Heart left ventricle (tissue), 16 donors: ENCODE data around the gene THADA. TPM values are rescaled to one million over a fixed set of nuclear protein-coding genes. Genes with fewer than 3 reads are reported as not detected.
A peak's percentile ranks its signal among the peaks of the same experiment; 100 is the strongest.

Source experiments
- ATAC-seq, 4 donors: fragments of 200-7000 bp; cut with Tn5 transposase; one replicate each; pipeline ENCODE4 v1.9.1; 2020 to 2022; ENCODE audit warnings: moderate library complexity in 4 of 4, mild to moderate bottlenecking in 3 of 4, moderate number of reproducible peaks in 1 of 4
- DNase-seq, 5 donors: peaks; one replicate each; pipeline ENCODE4 v3.0.0-alpha.2; 2020
- H3K27ac ChIP-seq, 12 donors: fragments of 200-600 bp; sonication (generic) in 4 of 12; one replicate each; pipeline versions ENCODE4 v1.5.0 to v1.8.0; 2016 to 2022; ENCODE audit warnings: mild to moderate bottlenecking in 2 of 12
- H3K27me3 ChIP-seq, 9 donors: fragments of 200-600 bp; sonication (generic) in 2 of 9; one replicate each; pipeline versions ENCODE4 v1.5.1 to v1.8.0; 2016 to 2022; ENCODE audit warnings: mild to moderate bottlenecking in 3 of 9
- H3K36me3 ChIP-seq, 9 donors: fragments of 200-600 bp; sonication (generic) in 2 of 9; one replicate each; pipeline versions ENCODE4 v1.5.0 to v1.8.0; 2018 to 2022; ENCODE audit warnings: mild to moderate bottlenecking in 2 of 9
- H3K4me1 ChIP-seq, 12 donors: fragments of 200-600 bp; sonication (generic) in 4 of 12; one replicate each; pipeline versions ENCODE4 v1.5.0 to v1.8.0; 2016 to 2022; ENCODE audit warnings: mild to moderate bottlenecking in 3 of 12
- H3K4me3 ChIP-seq, 12 donors: fragments of 200-600 bp; sonication (generic) in 4 of 12; one replicate each; pipeline versions ENCODE4 v1.5.0 to v1.8.0; 2017 to 2022; ENCODE audit warnings: mild to moderate bottlenecking in 9 of 12, moderate library complexity in 4 of 12
- H3K9me3 ChIP-seq, 12 donors: fragments of 200-600 bp; sonication (generic) in 4 of 12; one replicate each; pipeline versions ENCODE4 v1.5.0 to v1.8.0; 2016 to 2022; ENCODE audit warnings: mild to moderate bottlenecking in 1 of 12
- POLR2A ChIP-seq, 2 donors: fragments of 450-650 bp; IDR thresholded peaks; one replicate each; pipeline ENCODE4 v1.6.1; 2017; ENCODE audit warnings: antibody characterized with exemption in 2 of 2, mild to moderate bottlenecking in 2 of 2, moderate library complexity in 2 of 2
- WGBS, 4 donors: extraction: QIAGEN DNeasy Blood & Tissue Kit in 2 of 4; methylation state at CpG; one replicate each; pipeline versions ENCODE4 v1.1.5 to v1.1.7; 2013 to 2018; 5-methylcytosine and 5-hydroxymethylcytosine counted together
- intact Hi-C, 10 donors: fragments of 100-400 bp; cut with DNase I; formaldehyde crosslinking; loops; one replicate each; pipeline versions ENCODE4 v1.11.1 to v1.14.2; 2022
- polyA plus RNA-seq, 2 donors: library from polyadenylated mRNA; stranded (reverse); fragments of 200-250 nt; gene quantifications; one replicate each; pipeline ENCODE4 v1.2.3, GENCODE V29; 2013
- total RNA-seq, 9 donors: library from RNA; depleted of rRNA in 2 of 9; stranded (reverse); fragments of >200 nt in 2 of 9; fragmentation: NEBNext Ultra II Directional in 3 of 9; extraction: Animal tissue kit (Norgen Biotek cat#: 25700) in 3 of 9; gene quantifications; one replicate each; pipeline versions ENCODE4 v1.1.0 to v1.2.4, GENCODE V29; 2016 to 2023
- TF ChIP-seq, protein P1 (sequence below), 12 donors: fragments of 200-600 bp; sonication (generic) in 4 of 12; IDR thresholded peaks; one replicate each; pipeline versions ENCODE4 v1.5.0 to v1.8.0; 2018 to 2022; ENCODE audit warnings: antibody characterized with exemption in 12 of 12, mild to moderate bottlenecking in 5 of 12
- donor health status: ischemic (EF 13 %, LVEDD 7.1; RV severe dilation, severe dysfunction).
- donor health status: healthy with polysubstance abuse.
- donor health status: DM: no; HTN: yes; CAD: no.
- donor health status: DM: no; HTN: no; CAD: no.
- donor health status: ischemic (EF 25% LVEDD 6.9; RV normal size, moderate dysfunction).
- donor health status: ischemic (EF 25% LVEDD 5.7; RV mildly dilated, moderate dysfunction).
- donor health status: healthy.
- donor health status: DM: yes; HTN: yes; CAD: no.
- donor health status: ischemic (EF 35%, LVEDD 5.7; RV mildly dilated, moderate dysfunction).
- donor health status: nonischemic (EF 11% LVEDD 7.7; RV severe dilation, severe dysfunction).
- donor health status: DM: yes; HTN: yes; CAD: no.
- donor health status: PGD.
- donor health status: ischemic (EF 29% LVEDD 5.4; RV normal size, mild dysfunction).
- donor health status: nonischemic (EF 23%, LVEDD 6.1; RV moderate dilation, normal function).

Gene THADA
- total and polyA plus RNA-seq, 11 donors: 6.8 to 21.4 (median 13.0) TPM

DNA sequence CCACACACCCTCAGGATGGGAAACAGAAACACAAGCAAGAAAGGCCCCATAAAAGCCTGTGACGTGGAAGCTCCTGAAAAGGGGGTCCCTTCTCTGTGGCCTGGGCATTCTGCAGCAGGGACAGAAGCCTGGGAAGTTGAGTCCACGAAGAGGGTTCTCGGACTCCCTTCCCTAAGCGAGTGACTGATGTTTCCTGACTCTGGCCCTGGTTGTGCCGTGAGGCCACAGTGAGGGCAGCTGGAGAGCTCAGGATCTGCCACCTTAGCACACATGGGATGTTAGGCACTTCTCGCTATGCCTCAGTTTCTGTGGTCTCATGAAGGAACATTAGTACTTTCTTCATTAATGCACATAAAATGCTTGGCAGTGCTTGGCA, 282.2 kb downstream of the THADA start:
- DNase-seq (no peak), ATAC-seq (peak in 3 of 4 donors; percentile 15 to 40 (median 29))
- 88 to 96% (median 92%) methylated on average over 6 of the region's 6 CpGs for WGBS, 4 donors
- Histone ChIP-seq H3K4me1 (peaks cover 4 to 38% (median 22%) of the 10 kb centered on the region in 12 donors), H3K9me3 (no peaks in the 10 kb centered on the region), H3K4me3 (no peak overlapping the region), H3K27me3 (no peaks in the 10 kb centered on the region), H3K36me3 (no peaks in the 10 kb centered on the region), H3K27ac (peak overlapping the region in 10 of 12 donors; percentile 19 to 74 (median 53))
- TF ChIP-seq, protein P1, sequence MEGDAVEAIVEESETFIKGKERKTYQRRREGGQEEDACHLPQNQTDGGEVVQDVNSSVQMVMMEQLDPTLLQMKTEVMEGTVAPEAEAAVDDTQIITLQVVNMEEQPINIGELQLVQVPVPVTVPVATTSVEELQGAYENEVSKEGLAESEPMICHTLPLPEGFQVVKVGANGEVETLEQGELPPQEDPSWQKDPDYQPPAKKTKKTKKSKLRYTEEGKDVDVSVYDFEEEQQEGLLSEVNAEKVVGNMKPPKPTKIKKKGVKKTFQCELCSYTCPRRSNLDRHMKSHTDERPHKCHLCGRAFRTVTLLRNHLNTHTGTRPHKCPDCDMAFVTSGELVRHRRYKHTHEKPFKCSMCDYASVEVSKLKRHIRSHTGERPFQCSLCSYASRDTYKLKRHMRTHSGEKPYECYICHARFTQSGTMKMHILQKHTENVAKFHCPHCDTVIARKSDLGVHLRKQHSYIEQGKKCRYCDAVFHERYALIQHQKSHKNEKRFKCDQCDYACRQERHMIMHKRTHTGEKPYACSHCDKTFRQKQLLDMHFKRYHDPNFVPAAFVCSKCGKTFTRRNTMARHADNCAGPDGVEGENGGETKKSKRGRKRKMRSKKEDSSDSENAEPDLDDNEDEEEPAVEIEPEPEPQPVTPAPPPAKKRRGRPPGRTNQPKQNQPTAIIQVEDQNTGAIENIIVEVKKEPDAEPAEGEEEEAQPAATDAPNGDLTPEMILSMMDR (IDR thresholded peaks at IDR 0.05): no peak
- TF ChIP-seq POLR2A (IDR thresholded peaks at IDR 0.05): no peak
- intact Hi-C loops: loop anchor here in 1 of 10 donors (5.0 kb wide), 1 partner anchor 36 kb away; no protein-coding TSS in a partner anchor

DNA sequence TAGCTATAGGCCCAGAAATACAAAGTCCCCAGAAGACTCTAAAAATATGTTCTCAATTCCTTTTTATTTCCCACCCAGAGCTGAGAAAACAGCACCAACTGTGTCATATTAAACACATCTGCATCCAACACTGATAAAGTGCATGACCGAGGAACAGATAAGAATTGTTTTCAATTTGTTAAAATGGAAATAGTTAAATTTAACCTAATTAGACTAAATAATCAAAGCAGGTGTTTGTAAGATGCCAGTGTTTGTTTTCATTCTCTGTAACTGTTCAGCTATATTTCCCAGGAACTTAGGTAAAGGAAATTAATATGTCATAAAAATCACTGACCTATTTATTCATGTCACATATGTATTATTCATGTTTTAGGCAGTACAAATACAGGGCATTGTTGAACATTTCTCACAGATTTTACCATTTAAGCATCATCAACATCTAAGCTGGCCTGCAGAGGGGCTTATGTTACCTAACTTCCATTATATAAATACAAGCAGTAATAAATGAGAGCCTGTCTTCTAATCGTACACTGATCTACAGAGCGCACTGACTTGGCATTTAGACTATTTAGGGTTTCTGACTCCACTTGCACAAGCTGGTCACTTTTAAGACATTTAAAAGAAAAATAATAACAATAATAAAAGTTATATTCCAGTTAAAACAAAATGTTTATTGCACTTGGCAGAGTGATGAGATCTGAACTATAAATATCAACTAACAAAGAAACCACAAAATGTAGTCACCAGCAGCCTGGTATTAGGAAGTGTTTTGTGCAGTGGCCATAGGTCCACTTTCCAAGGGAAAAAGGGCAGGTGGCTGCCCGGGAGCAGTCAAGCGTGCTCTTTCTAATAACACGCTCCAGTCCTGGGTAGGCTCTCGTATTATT, 282.8 kb downstream of the THADA start:
- intact Hi-C loops: loop anchor here in 1 of 10 donors (5.0 kb wide), 1 partner anchor 36 kb away; no protein-coding TSS in a partner anchor
- H3K4me1 ChIP-seq: peaks cover 4 to 38% (median 22%) of the 10 kb centered on the region in 12 donors
- H3K36me3 ChIP-seq: no peaks in the 10 kb centered on the region
- no peak overlapping the region for H3K4me3 ChIP-seq
- H3K9me3 ChIP-seq: no peaks in the 10 kb centered on the region
- DNase-seq: peak in 1 of 5 donors; percentile 11
- H3K27me3 ChIP-seq: no peaks in the 10 kb centered on the region
- peak overlapping the region in 11 of 12 donors; percentile 19 to 74 (median 61) for H3K27ac ChIP-seq
- ATAC-seq: peak in 3 of 4 donors; percentile 50 to 57 (median 52)
- TF ChIP-seq, protein P1 (IDR thresholded peaks at IDR 0.05): no peak
- TF ChIP-seq POLR2A (IDR thresholded peaks at IDR 0.05): no peak
- 63 to 74% (median 66%) methylated on average over 7 of the region's 7 CpGs for WGBS, 4 donors

DNA sequence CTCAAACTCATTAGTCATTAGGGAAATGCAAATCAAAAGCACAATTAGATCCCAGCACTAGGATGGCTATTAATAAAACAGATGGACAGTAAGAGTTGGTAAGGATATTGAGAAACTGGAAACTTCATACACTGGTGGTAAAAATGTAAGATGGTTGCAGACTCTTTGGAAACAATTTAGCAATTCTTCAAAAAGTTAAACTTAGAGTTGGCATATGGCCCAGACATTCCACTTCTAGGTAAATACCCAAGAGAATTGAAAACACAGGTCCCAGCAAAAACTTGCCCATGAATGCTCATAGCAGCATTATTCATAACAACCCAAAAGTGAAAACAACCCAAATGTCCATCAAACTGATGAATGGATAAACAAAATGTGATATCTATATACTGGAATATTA, 284.6 kb downstream of the THADA start:
- Histone ChIP-seq H3K27me3 (no peaks in the 10 kb centered on the region), H3K4me1 (peaks cover 4 to 51% (median 33%) of the 10 kb centered on the region in 12 donors), H3K9me3 (no peaks in the 10 kb centered on the region), H3K27ac (peak overlapping the region in 6 of 12 donors; percentile 19 to 69 (median 33)), H3K36me3 (no peaks in the 10 kb centered on the region), H3K4me3 (no peak overlapping the region)
- DNase-seq: no peak
- TF ChIP-seq POLR2A (IDR thresholded peaks at IDR 0.05): no peak
- TF ChIP-seq, protein P1 (IDR thresholded peaks at IDR 0.05): no peak
- ATAC-seq: no peak
- intact Hi-C loops: loop anchor here in 1 of 10 donors (5.0 kb wide), 1 partner anchor 34 kb away; no protein-coding TSS in a partner anchor

DNA sequence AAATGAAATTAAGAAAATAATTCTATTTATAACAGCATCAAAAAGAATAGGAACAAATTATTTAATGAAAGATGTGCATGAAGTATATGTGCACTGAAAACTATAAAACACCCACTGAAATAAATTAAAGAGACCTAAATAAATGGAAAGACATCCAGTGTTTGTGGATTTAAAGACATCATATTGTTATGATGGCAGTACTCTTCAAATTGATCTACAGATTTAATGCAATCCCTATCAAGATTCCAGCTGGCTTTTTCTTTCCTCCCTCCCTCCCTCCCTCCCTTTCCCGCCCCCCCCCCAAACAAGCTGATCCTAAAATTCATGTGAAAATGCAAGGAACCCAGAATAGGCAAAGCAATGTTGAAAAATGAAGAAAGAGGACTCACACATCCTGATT, 285.9 kb downstream of the THADA start:
- H3K4me1 ChIP-seq: peaks cover 6 to 64% (median 46%) of the 10 kb centered on the region in 12 donors
- H3K36me3 ChIP-seq: no peaks in the 10 kb centered on the region
- TF ChIP-seq POLR2A (IDR thresholded peaks at IDR 0.05): no peak
- TF ChIP-seq, protein P1 (IDR thresholded peaks at IDR 0.05): no peak
- intact Hi-C loops: loop anchor here in 1 of 10 donors (5.0 kb wide), 1 partner anchor 33 kb away; no protein-coding TSS in a partner anchor
- no peak overlapping the region for H3K27ac ChIP-seq
- H3K27me3 ChIP-seq: no peaks in the 10 kb centered on the region
- 0 to 96% (median 69%) methylated on average over 1 of the region's 1 CpG for WGBS, 4 donors
- DNase-seq (no peak), ATAC-seq (no peak)
- H3K4me3 ChIP-seq: no peak overlapping the region
- H3K9me3 ChIP-seq: no peaks in the 10 kb centered on the region
